GM21423 (cell line): Measurements from ENCODE around the gene EIF4EBP2.

Experiments used
- ATAC-seq: cut with Tn5 transposase; IDR thresholded peaks from one replicate; pipeline ENCODE4 v1.9.1; 2021; ENCODE audit warnings: mild to moderate bottlenecking, moderate library complexity; ENCODE audit not compliant: unreplicated experiment

EIF4EBP2 gene

GRCh38 chr10:70458329-70459060 lies 54.5 kb downstream of the EIF4EBP2 start:
- ATAC-seq: no peak

- no peak for ATAC-seq
These were observed 55.3 kb downstream of the EIF4EBP2 start for GRCh38 chr10:70459061-70459773.

GRCh38 chr10:70459774-70460490 lies 56.0 kb downstream of the EIF4EBP2 start:
- no peak for ATAC-seq

- no peak for ATAC-seq
These were observed 57.7 kb downstream of the EIF4EBP2 start for GRCh38 chr10:70461397-70462348.

- ATAC-seq: no peak
These were observed 58.5 kb downstream of the EIF4EBP2 start for GRCh38 chr10:70462349-70462984.

- ATAC-seq: no peak
These were observed 61.3 kb downstream of the EIF4EBP2 start for GRCh38 chr10:70465278-70465677.

- ATAC-seq: no peak
These were observed 61.9 kb downstream of the EIF4EBP2 start for GRCh38 chr10:70465832-70466231.

GRCh38 chr10:70466951-70467350 lies 63.0 kb downstream of the EIF4EBP2 start:
- no peak for ATAC-seq

- no peak for ATAC-seq
These were observed 69.0 kb downstream of the EIF4EBP2 start for GRCh38 chr10:70472799-70473454.

GRCh38 chr10:70474780-70475179 lies 70.8 kb downstream of the EIF4EBP2 start:
- ATAC-seq: no peak

GRCh38 chr10:70475661-70476060 lies 71.7 kb downstream of the EIF4EBP2 start:
- no peak for ATAC-seq

- no peak for ATAC-seq
These were observed 72.5 kb downstream of the EIF4EBP2 start for GRCh38 chr10:70476249-70477035.

GRCh38 chr10:70477661-70478162 lies 73.8 kb downstream of the EIF4EBP2 start:
- ATAC-seq: no peak
